OCI-LY1 (cell line): ENCODE results near the gene CEP97.
A peak's percentile ranks its signal among the peaks of the same experiment; 100 is the strongest.

ENCODE experiments used
- H2AFZ ChIP-seq: fragments of 200-600 bp; sonication (generic), shearing (Covaris generic); 2 replicates; pipeline ENCODE4 v1.6.0; 2014; ENCODE audit warnings: antibody characterized with exemption, mild to moderate bottlenecking, low read length
- H3F3A ChIP-seq: fragments of 200-600 bp; sonication (generic), shearing (Covaris generic); 2 replicates; pipeline ENCODE4 v1.6.0; 2014; ENCODE audit warnings: mild to moderate bottlenecking, antibody characterized with exemption, low read length, moderate library complexity; ENCODE audit not compliant: insufficient read depth
- H3K27ac ChIP-seq: fragments of 200-600 bp; sonication (generic); 2 replicates; pipeline ENCODE4 v1.5.1; 2014; ENCODE audit warnings: low read length, mixed run types, mild to moderate bottlenecking, low read depth; ENCODE audit not compliant: poor library complexity, severe bottlenecking
- H3K27me3 ChIP-seq: fragments of 200-600 bp; sonication (generic); 2 replicates; pipeline ENCODE4 v1.6.0; 2014; ENCODE audit warnings: antibody characterized with exemption, mild to moderate bottlenecking, low read length, moderate library complexity; ENCODE audit not compliant: insufficient read depth
- H3K36me3 ChIP-seq: fragments of 200-600 bp; sonication (generic); 2 replicates; pipeline ENCODE4 v1.6.1; 2014; ENCODE audit warnings: mild to moderate bottlenecking, antibody characterized with exemption, low read length, moderate library complexity, mixed read lengths; ENCODE audit not compliant: insufficient read depth
- H3K4me1 ChIP-seq: fragments of 200-600 bp; sonication (generic); 2 replicates; pipeline ENCODE4 v1.5.1; 2014; ENCODE audit warnings: mild to moderate bottlenecking, low read length, moderate library complexity; ENCODE audit not compliant: insufficient read depth, severe bottlenecking
- H3K4me2 ChIP-seq: fragments of 200-600 bp; sonication (generic), shearing (Covaris generic); 2 replicates; pipeline ENCODE4 v1.6.1; 2014; ENCODE audit warnings: low read length
- H3K4me3 ChIP-seq: fragments of 200-600 bp; sonication (generic); 2 replicates; pipeline ENCODE4 v1.5.1; 2014; ENCODE audit warnings: low read length, low read depth, mild to moderate bottlenecking, mixed read lengths; ENCODE audit not compliant: poor library complexity, severe bottlenecking
- H3K79me2 ChIP-seq: fragments of 200-600 bp; shearing (Covaris generic); 2 replicates; pipeline ENCODE4 v1.6.1; 2016; ENCODE audit warnings: mixed run types, low read length, mixed read lengths; ENCODE audit not compliant: insufficient read depth
- H3K9ac ChIP-seq: fragments of 200-600 bp; sonication (generic), shearing (Covaris generic); 2 replicates; pipeline ENCODE4 v1.6.1; 2014; ENCODE audit warnings: mild to moderate bottlenecking, low read length, mixed read lengths
- H3K9me2 ChIP-seq: fragments of 200-600 bp; sonication (generic), shearing (Covaris generic); 2 replicates; pipeline ENCODE4 v1.6.1; 2014; ENCODE audit warnings: low read depth, mild to moderate bottlenecking, low read length, mixed read lengths
- H3K9me3 ChIP-seq: fragments of 200-600 bp; shearing (Covaris generic); 2 replicates; pipeline ENCODE4 v1.6.1; 2014; ENCODE audit warnings: low read length, mixed read lengths
- H4K20me1 ChIP-seq: fragments of 200-600 bp; sonication (generic), shearing (Covaris generic); 2 replicates; pipeline ENCODE4 v1.6.0; 2016; ENCODE audit warnings: mild to moderate bottlenecking, low read length; ENCODE audit not compliant: insufficient read depth
- CTCF ChIP-seq: fragments of 200-600 bp; sonication (generic), shearing (Covaris generic); IDR thresholded peaks from 2 replicates; pipeline ENCODE4 v1.5.1; 2017; ENCODE audit warnings: mild to moderate bottlenecking, antibody characterized with exemption, low read length, moderate library complexity, mixed read lengths
- EZH2 ChIP-seq: fragments of 200-600 bp; sonication (generic), shearing (Covaris generic); IDR thresholded peaks from 2 replicates; pipeline ENCODE4 v1.8.0; 2017; ENCODE audit warnings: borderline replicate concordance, mixed run types, mild to moderate bottlenecking, antibody characterized with exemption, low read length, moderate library complexity, mixed read lengths

CEP97 gene

DNA sequence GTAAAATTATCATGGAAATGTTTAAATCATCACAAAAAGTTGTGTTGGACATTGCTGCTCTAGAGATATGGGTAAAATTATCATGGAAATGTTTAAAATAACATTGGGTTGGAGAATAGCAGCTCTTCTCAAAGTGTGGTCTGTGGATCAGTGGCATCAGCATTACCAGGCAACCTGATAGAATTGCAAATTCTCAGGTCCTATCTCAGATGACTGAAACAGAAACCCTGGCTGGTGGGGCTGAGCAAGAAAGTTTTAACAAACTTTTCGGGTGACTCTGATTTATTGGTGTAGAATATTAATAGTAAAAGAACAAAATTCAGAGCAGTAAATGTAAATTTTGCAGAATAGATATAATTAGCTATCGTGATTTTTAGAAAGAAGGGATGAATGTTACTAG is 83.5 kb downstream of the CEP97 start:
- Histone ChIP-seq H3K4me3 (no peak overlapping the region), H3K27ac (no peak overlapping the region), H3K9me3 (no peaks in the 10 kb centered on the region), H3K4me1 (peaks cover 4% of the 10 kb centered on the region), H3K9ac (no peak overlapping the region), H3K9me2 (no peaks in the 10 kb centered on the region), H3F3A (no peaks in the 10 kb centered on the region), H3K36me3 (peaks cover 8% of the 10 kb centered on the region), H3K4me2 (no peak overlapping the region), H3K79me2 (no peaks in the 10 kb centered on the region), H4K20me1 (no peaks in the 10 kb centered on the region), H2AFZ (no peak overlapping the region), H3K27me3 (no peaks in the 10 kb centered on the region)
- TF ChIP-seq EZH2 (no peak), CTCF (no peak)

GRCh38 chr3:101809178-101810021 is 85.0 kb downstream of the CEP97 start:
- Histone ChIP-seq H3K9me3 (no peaks in the 10 kb centered on the region), H3K9ac (no peak overlapping the region), H3K27me3 (no peaks in the 10 kb centered on the region), H3K9me2 (no peaks in the 10 kb centered on the region), H3K27ac (no peak overlapping the region), H3K79me2 (no peaks in the 10 kb centered on the region), H3K36me3 (no peaks in the 10 kb centered on the region; the same call in 1 of the 2 replicates), H4K20me1 (no peaks in the 10 kb centered on the region), H3K4me3 (no peak overlapping the region), H3F3A (no peaks in the 10 kb centered on the region), H3K4me2 (no peak overlapping the region), H3K4me1 (peaks cover 13% of the 10 kb centered on the region), H2AFZ (no peak overlapping the region)
- TF ChIP-seq EZH2 (no peak), CTCF (peak; percentile 81)

DNA sequence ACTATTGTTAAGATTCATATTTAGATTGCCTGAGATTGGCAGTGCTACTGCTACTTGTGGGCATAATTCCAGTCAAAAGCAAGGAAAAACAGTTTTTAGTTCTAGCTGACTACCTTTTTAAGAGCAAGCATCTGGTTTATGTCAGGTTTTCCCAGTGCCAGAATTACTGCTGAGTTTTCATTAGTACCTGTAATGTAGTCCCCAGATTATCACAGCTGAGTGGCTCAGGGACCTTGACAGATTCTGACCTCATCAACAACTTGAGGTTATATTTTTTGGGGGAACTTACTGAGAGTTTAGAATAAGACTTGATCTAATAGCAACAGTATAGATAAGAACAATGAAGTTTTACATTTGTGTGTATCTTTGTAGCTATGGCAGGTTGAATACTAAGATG is 85.6 kb downstream of the CEP97 start:
- H3K9ac ChIP-seq, result no peak overlapping the region
- H3K27ac ChIP-seq, result no peak overlapping the region
- no peak overlapping the region for H3K4me2 ChIP-seq
- no peak overlapping the region for H2AFZ ChIP-seq
- no peaks in the 10 kb centered on the region for H3K27me3 ChIP-seq
- no peak overlapping the region for H3K4me3 ChIP-seq
- TF ChIP-seq CTCF (no peak), EZH2 (no peak)
- no peaks in the 10 kb centered on the region for H3K79me2 ChIP-seq
- H3K9me2 ChIP-seq, result no peaks in the 10 kb centered on the region
- no peaks in the 10 kb centered on the region for H3F3A ChIP-seq
- H3K36me3 ChIP-seq, result no peaks in the 10 kb centered on the region
- H3K9me3 ChIP-seq, result no peaks in the 10 kb centered on the region
- peaks cover 19% of the 10 kb centered on the region for H3K4me1 ChIP-seq
- H4K20me1 ChIP-seq, result no peaks in the 10 kb centered on the region
